Fibroblast of lung (primary cell): Measurements from ENCODE around the gene EFCAB5.
"Not testable (repeated sequence)": the region's sequence is repeated elsewhere in the genome, so short reads cannot be mapped to it uniquely, and the experiment has no call there.

Source experiments
- EZH2 ChIP-seq: IDR thresholded peaks from 2 replicates; pipeline ENCODE4 v1.5.1; 2012; ENCODE audit warnings: low read length, control low read depth, mild to moderate bottlenecking; ENCODE audit errors: missing control alignments
- TF ChIP-seq, protein P1 (sequence below), 2 donors: IDR thresholded peaks in 1 of 2; conservative IDR thresholded peaks in 1 of 2; 1 replicate in 1 of 2; 2 replicates in 1 of 2; pipeline ENCODE4 v1.5.1; 2011 to 2012; ENCODE audit warnings: low read length in 2 of 2, control low read depth in 1 of 2, inconsistent platforms in 1 of 2, low read depth in 1 of 2, mild to moderate bottlenecking in 1 of 2

DNA sequence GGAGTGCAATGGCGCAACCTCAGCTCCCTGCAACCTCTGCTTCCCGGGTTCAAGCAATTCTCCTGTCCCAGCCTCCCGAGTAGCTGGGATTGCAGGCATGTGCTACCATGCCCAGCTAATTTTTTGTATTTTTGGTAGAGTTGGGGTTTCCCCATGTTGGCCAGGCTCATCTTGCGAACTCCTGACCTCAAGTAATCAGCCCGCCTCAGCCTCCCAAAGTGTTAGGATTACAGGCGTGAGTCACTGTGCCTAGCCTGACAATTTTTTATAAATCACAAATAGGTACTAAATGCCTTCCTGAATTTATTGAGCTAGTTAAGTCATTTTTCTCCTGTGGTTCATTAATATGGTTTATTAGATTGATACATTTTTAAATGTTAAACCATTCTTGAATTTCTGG is 206.4 kb downstream of the EFCAB5 start:
- TF ChIP-seq, protein P1, sequence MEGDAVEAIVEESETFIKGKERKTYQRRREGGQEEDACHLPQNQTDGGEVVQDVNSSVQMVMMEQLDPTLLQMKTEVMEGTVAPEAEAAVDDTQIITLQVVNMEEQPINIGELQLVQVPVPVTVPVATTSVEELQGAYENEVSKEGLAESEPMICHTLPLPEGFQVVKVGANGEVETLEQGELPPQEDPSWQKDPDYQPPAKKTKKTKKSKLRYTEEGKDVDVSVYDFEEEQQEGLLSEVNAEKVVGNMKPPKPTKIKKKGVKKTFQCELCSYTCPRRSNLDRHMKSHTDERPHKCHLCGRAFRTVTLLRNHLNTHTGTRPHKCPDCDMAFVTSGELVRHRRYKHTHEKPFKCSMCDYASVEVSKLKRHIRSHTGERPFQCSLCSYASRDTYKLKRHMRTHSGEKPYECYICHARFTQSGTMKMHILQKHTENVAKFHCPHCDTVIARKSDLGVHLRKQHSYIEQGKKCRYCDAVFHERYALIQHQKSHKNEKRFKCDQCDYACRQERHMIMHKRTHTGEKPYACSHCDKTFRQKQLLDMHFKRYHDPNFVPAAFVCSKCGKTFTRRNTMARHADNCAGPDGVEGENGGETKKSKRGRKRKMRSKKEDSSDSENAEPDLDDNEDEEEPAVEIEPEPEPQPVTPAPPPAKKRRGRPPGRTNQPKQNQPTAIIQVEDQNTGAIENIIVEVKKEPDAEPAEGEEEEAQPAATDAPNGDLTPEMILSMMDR (conservative IDR thresholded peaks at IDR 0.05 in 1 of 2, IDR thresholded peaks at IDR 0.05 in 1 of 2; ENCODE audit: low read depth in 1 of 2, low read length in 2 of 2): not testable (repeated sequence)
- TF ChIP-seq EZH2: not testable (repeated sequence)
